HepG2 (cell line): ENCODE results near the gene SERPINA3. TPM values are rescaled to one million over a fixed set of nuclear protein-coding genes. Genes with fewer than 3 reads are reported as not detected.

Source experiments
- BATF2 ChIP-seq: sonication (generic); formaldehyde crosslinking; IDR thresholded peaks from 2 replicates; pipeline ENCODE4 v1.8.0; 2022; ENCODE audit warnings: mild to moderate bottlenecking, missing genetic modification reagents, moderate library complexity
- FOSL1 ChIP-seq: sonication (generic); formaldehyde crosslinking; IDR thresholded peaks from 2 replicates; pipeline ENCODE4 v1.9.0; 2021; ENCODE audit warnings: missing genetic modification reagents, borderline replicate concordance
- GABPB1 ChIP-seq: IDR thresholded peaks from 2 replicates; pipeline ENCODE4 v1.6.1; 2016; ENCODE audit warnings: mild to moderate bottlenecking, missing genetic modification reagents, moderate library complexity, missing compliant biosample characterization
- JARID2 ChIP-seq: sonication (generic); formaldehyde crosslinking; IDR thresholded peaks from 2 replicates; pipeline ENCODE4 v1.8.1; 2023; ENCODE audit warnings: missing genetic modification reagents, inconsistent platforms; ENCODE audit not compliant: insufficient replicate concordance
- KLF9 ChIP-seq: IDR thresholded peaks from 2 replicates; pipeline ENCODE4 v1.6.1; 2016; ENCODE audit warnings: low read depth
- MIER2 ChIP-seq: IDR thresholded peaks from 2 replicates; pipeline ENCODE4 v1.6.1; 2016; ENCODE audit warnings: missing biosample characterization, missing genetic modification reagents
- POLR2A ChIP-seq, 2 experiments: IDR thresholded peaks; 2 replicates each; pipeline ENCODE4 v1.6.1; 2011; ENCODE audit warnings: low read depth in 2 of 2, low read length in 2 of 2, mild to moderate bottlenecking in 1 of 2, moderate library complexity in 1 of 2; ENCODE audit not compliant: insufficient read depth in 1 of 2
- RORA ChIP-seq: sonication (generic); formaldehyde crosslinking; IDR thresholded peaks from 2 replicates; pipeline ENCODE4 v1.5.0; 2020; ENCODE audit warnings: mild to moderate bottlenecking, missing genetic modification reagents, moderate library complexity
- STAT5B ChIP-seq: sonication (generic); formaldehyde crosslinking; IDR thresholded peaks from 2 replicates; pipeline ENCODE4 v1.4.0; 2020; ENCODE audit warnings: missing genetic modification reagents
- TGIF2 ChIP-seq: IDR thresholded peaks from 2 replicates; pipeline ENCODE4 v1.6.1; 2016; ENCODE audit warnings: control low read depth, missing compliant biosample characterization
- ZFP82 ChIP-seq: sonication (generic); formaldehyde crosslinking; IDR thresholded peaks from 2 replicates; pipeline ENCODE4 v1.5.1; 2020; ENCODE audit warnings: mild to moderate bottlenecking, missing genetic modification reagents, borderline replicate concordance
- ZKSCAN5 ChIP-seq: sonication (generic); formaldehyde crosslinking; IDR thresholded peaks from 2 replicates; pipeline ENCODE4 v1.5.1; 2020; ENCODE audit warnings: mild to moderate bottlenecking, missing genetic modification reagents
- ZNF326 ChIP-seq: sonication (generic); formaldehyde crosslinking; IDR thresholded peaks from 2 replicates; pipeline ENCODE4 v1.4.0; 2020; ENCODE audit warnings: missing genetic modification reagents, borderline replicate concordance
- ZNF333 ChIP-seq: sonication (generic); formaldehyde crosslinking; IDR thresholded peaks from 2 replicates; pipeline ENCODE4 v1.4.0; 2020; ENCODE audit warnings: mild to moderate bottlenecking, missing genetic modification reagents, borderline replicate concordance
- ZNF460 ChIP-seq: sonication (generic); formaldehyde crosslinking; IDR thresholded peaks from 2 replicates; pipeline ENCODE4 v1.5.1; 2020; ENCODE audit warnings: missing genetic modification reagents, mild to moderate bottlenecking, borderline replicate concordance
- ZNF567 ChIP-seq: sonication (generic); formaldehyde crosslinking; IDR thresholded peaks from 2 replicates; pipeline ENCODE4 v1.8.1; 2023; ENCODE audit warnings: mild to moderate bottlenecking, missing genetic modification reagents, borderline replicate concordance
- ZNF619 ChIP-seq: sonication (generic); formaldehyde crosslinking; IDR thresholded peaks from 2 replicates; pipeline ENCODE4 v1.4.0; 2020; ENCODE audit warnings: mild to moderate bottlenecking, missing genetic modification reagents
- ZNF652 ChIP-seq: IDR thresholded peaks from 2 replicates; pipeline ENCODE4 v1.6.1; 2016; ENCODE audit warnings: low read depth, borderline replicate concordance
- ZNF672 ChIP-seq: sonication (generic); formaldehyde crosslinking; IDR thresholded peaks from 2 replicates; pipeline ENCODE4 v1.8.1; 2022; ENCODE audit warnings: missing genetic modification reagents
- ZNF687 ChIP-seq: sonication (generic); formaldehyde crosslinking; IDR thresholded peaks from 2 replicates; pipeline ENCODE4 v1.5.1; 2020; ENCODE audit warnings: mild to moderate bottlenecking, missing genetic modification reagents, moderate library complexity
- polyA plus RNA-seq, 8 experiments: library from polyadenylated mRNA; depleted of rRNA in 3 of 8; stranded (reverse) in 7 of 8; unstranded in 1 of 8; fragments of >200 nt; fragmentation: Illumina TruSeq in 4 of 8; extraction: Trizol in 4 of 8; gene quantifications; 2 replicates each; pipeline versions ENCODE4 v1.2.1 to v1.2.3, GENCODE V29; 2011 to 2016; ENCODE audit warnings: low read depth in 4 of 8, missing spikeins in 1 of 8, mixed read lengths in 1 of 8; ENCODE audit not compliant: insufficient read depth in 1 of 8
- total RNA-seq, 5 experiments: library from RNA; depleted of rRNA; stranded (reverse); fragments of >200 nt; fragmentation: Illumina TruSeq; extraction: Trizol; gene quantifications; 2 replicates each; pipeline ENCODE4 v1.2.3, GENCODE V29; 2016; ENCODE audit warnings: low read depth in 1 of 5
- TF ChIP-seq, protein P1 (sequence below): sonication (generic); formaldehyde crosslinking; IDR thresholded peaks from 2 replicates; pipeline ENCODE4 v1.8.1; 2023; ENCODE audit warnings: mild to moderate bottlenecking, missing genetic modification reagents
- TF ChIP-seq, protein P2 (sequence below): IDR thresholded peaks from 2 replicates; pipeline ENCODE4 v1.6.1; 2012; ENCODE audit warnings: low read depth, low read length, improper control_type of control experiment

Gene SERPINA3
- total and polyA plus RNA-seq, 2 of the 13 experiments (the other 11 are each of a cell fraction or from before 2014, with no cell fraction given): 825 to 2,200 TPM

- peak; percentile 93 for TF ChIP-seq FOSL1 (CRISPR knock-in tag)
- TF ChIP-seq ZNF652 (CRISPR knock-in tag): peak; percentile 26; the same call in 1 of the 2 replicates
- TF ChIP-seq ZNF326: no peak
- no peak for TF ChIP-seq MIER2 (CRISPR knock-in tag)
- TF ChIP-seq ZNF333 (CRISPR knock-in tag): no peak
- peak; percentile 70 for TF ChIP-seq TGIF2 (CRISPR knock-in tag)
- TF ChIP-seq, protein P1, sequence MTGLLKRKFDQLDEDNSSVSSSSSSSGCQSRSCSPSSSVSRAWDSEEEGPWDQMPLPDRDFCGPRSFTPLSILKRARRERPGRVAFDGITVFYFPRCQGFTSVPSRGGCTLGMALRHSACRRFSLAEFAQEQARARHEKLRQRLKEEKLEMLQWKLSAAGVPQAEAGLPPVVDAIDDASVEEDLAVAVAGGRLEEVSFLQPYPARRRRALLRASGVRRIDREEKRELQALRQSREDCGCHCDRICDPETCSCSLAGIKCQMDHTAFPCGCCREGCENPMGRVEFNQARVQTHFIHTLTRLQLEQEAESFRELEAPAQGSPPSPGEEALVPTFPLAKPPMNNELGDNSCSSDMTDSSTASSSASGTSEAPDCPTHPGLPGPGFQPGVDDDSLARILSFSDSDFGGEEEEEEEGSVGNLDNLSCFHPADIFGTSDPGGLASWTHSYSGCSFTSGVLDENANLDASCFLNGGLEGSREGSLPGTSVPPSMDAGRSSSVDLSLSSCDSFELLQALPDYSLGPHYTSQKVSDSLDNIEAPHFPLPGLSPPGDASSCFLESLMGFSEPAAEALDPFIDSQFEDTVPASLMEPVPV (CRISPR knock-in tag): peak; percentile 89
- TF ChIP-seq POLR2A (IDR thresholded peaks at IDR 0.05; ENCODE audit: insufficient read depth in 1 of 2, low read depth in 2 of 2, low read length in 2 of 2): peak; percentile 53 to 65
- TF ChIP-seq RORA (CRISPR knock-in tag): no peak
- no peak for TF ChIP-seq ZNF619 (CRISPR knock-in tag)
- TF ChIP-seq KLF9 (CRISPR knock-in tag): no peak
- TF ChIP-seq GABPB1 (CRISPR knock-in tag): peak; percentile 41
- TF ChIP-seq ZNF567 (CRISPR knock-in tag): no peak
- peak; percentile 21; the same call in 1 of the 2 replicates for TF ChIP-seq BATF2
- TF ChIP-seq JARID2 (CRISPR knock-in tag): no peak
- TF ChIP-seq, protein P2, sequence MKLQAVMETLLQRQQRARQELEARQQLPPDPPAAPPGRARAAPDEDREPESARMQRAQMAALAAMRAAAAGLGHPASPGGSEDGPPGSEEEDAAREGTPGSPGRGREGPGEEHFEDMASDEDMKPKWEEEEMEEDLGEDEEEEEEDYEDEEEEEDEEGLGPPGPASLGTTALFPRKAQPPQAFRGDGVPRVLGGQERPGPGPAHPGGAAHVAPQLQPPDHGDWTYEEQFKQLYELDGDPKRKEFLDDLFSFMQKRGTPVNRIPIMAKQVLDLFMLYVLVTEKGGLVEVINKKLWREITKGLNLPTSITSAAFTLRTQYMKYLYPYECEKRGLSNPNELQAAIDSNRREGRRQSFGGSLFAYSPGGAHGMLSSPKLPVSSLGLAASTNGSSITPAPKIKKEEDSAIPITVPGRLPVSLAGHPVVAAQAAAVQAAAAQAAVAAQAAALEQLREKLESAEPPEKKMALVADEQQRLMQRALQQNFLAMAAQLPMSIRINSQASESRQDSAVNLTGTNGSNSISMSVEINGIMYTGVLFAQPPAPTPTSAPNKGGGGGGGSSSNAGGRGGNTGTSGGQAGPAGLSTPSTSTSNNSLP: peak; percentile 18; the same call in 1 of the 2 replicates
- peak; percentile 74; the same call in 1 of the 2 replicates for TF ChIP-seq STAT5B (CRISPR knock-in tag)
- TF ChIP-seq ZFP82 (CRISPR knock-in tag): no peak
- TF ChIP-seq ZKSCAN5 (CRISPR knock-in tag): no peak
- TF ChIP-seq ZNF672: no peak
- no peak; the same call in 1 of the 2 replicates for TF ChIP-seq ZNF460 (CRISPR knock-in tag)
- TF ChIP-seq ZNF687 (CRISPR knock-in tag): peak; percentile 88
Observed at GRCh38 chr14:94598816-94599655, 13.2 kb upstream of the SERPINA3 start (continued).
